ENCODE data around the gene COMTD1.

The COMTD1 gene

DNA sequence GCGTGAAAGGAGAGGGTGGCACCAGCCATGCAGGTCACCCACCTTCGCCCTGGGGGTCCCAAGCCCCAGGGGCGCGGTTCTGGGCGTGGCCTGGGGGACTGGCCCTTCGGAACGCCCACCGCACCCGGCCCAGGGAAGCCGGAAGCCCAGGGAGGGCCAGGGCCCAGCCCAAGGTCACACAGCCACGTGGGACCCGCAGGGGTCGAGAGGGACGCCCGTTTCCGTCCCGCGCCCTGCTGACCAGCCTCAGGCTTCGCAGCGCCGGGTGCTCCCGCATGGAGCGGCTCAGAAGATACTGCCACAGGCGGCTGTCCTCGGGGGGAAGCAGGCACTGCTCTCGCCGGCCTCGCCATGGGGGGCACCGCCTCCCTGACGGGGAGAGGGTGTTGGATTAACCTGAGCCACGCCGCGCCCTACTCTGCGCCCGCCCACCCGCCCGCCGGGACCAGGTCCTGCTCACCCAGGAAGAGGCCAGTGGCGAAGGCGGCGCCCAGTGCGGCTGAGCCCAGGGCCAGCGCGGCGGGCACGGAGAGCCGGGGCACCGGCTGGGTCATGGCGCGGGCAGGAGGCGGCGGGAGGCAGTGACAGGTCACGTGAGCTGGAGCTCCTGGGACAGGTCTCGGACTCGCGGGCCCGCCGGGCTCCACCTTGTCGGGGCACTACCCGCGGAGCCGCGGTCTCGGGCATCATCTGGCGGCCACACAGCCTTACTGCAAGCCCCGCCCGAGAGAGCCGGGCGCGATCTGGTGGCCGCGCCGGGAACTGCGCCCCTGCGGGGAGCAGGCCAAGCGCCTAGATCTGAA lies at the start of gene COMTD1 (continued):
- TF ChIP-seq ZNF184 (tag by site-specific recombination; IDR thresholded peaks at IDR 0.05) (0 out of 2 replicates have a peak, but pooled peaks have one; percentile 65), GLIS1 (tag by site-specific recombination; IDR thresholded peaks at IDR 0.05) (peak; percentile 65), ZXDB (tag by site-specific recombination; IDR thresholded peaks at IDR 0.05) (peak; percentile 64; the same call in 1 of the 2 replicates), ZNF335 (tag by site-specific recombination; conservative IDR thresholded peaks at IDR 0.05) (peak; percentile 100), KLF1 (tag by site-specific recombination; IDR thresholded peaks at IDR 0.05) (peak; percentile 99), ZNF174 (tag by site-specific recombination; IDR thresholded peaks at IDR 0.05) (no peak), FEZF1 (tag by site-specific recombination; IDR thresholded peaks at IDR 0.05) (no peak), ZNF600 (tag by site-specific recombination; IDR thresholded peaks at IDR 0.05) (peak; percentile 54; the same call in 1 of the 2 replicates), ZNF132 (tag by site-specific recombination; IDR thresholded peaks at IDR 0.05; ENCODE audit: borderline replicate concordance) (no peak), ZBTB8A (tag by site-specific recombination; IDR thresholded peaks at IDR 0.05) (peak; percentile 96), ZNF830 (tag by site-specific recombination; IDR thresholded peaks at IDR 0.05; ENCODE audit: low read depth) (no peak), MEIS1 (CRISPR knock-in tag; IDR thresholded peaks at IDR 0.05; ENCODE audit: borderline replicate concordance) (no peak), SCRT2 (tag by site-specific recombination; IDR thresholded peaks at IDR 0.05) (no peak), ZNF214 (tag by site-specific recombination; IDR thresholded peaks at IDR 0.05; ENCODE audit: borderline replicate concordance) (no peak), KLF9 (tag by site-specific recombination; IDR thresholded peaks at IDR 0.05; ENCODE audit: low read depth) (peak; percentile 88), ZNF707 (tag by site-specific recombination; IDR thresholded peaks at IDR 0.05) (no peak), ZNF202 (tag by site-specific recombination; IDR thresholded peaks at IDR 0.05; ENCODE audit: borderline replicate concordance) (no peak), ZFP41 (tag by site-specific recombination; IDR thresholded peaks at IDR 0.05; ENCODE audit: borderline replicate concordance) (no peak), ZSCAN4 (tag by site-specific recombination; IDR thresholded peaks at IDR 0.05) (no peak), ZNF138 (tag by site-specific recombination; IDR thresholded peaks at IDR 0.05; ENCODE audit: borderline replicate concordance) (no peak), ZNF10 (tag by site-specific recombination; IDR thresholded peaks at IDR 0.05) (no peak), ZNF366 (tag by site-specific recombination; conservative IDR thresholded peaks at IDR 0.05) (no peak), ZNF785 (tag by site-specific recombination; IDR thresholded peaks at IDR 0.05) (peak; percentile 100), ZNF585B (tag by site-specific recombination; IDR thresholded peaks at IDR 0.05) (no peak), KLF7 (tag by site-specific recombination; IDR thresholded peaks at IDR 0.05; ENCODE audit: borderline replicate concordance) (peak; percentile 96), ZNF248 (tag by site-specific recombination; IDR thresholded peaks at IDR 0.05) (no peak), ZNF76 (tag by site-specific recombination; IDR thresholded peaks at IDR 0.05; ENCODE audit: borderline replicate concordance, low read depth) (peak; percentile 60; the same call in 1 of the 2 replicates), ZNF558 (tag by site-specific recombination; IDR thresholded peaks at IDR 0.05) (no peak), SETDB1 (IDR thresholded peaks at IDR 0.05; ENCODE audit: insufficient read length, low read length) (no peak), ZNF623 (tag by site-specific recombination; IDR thresholded peaks at IDR 0.05) (no peak), ZNF692 (tag by site-specific recombination; IDR thresholded peaks at IDR 0.05) (peak; percentile 93), ZSCAN23 (tag by site-specific recombination; IDR thresholded peaks at IDR 0.05) (0 out of 2 replicates have a peak, but pooled peaks have one; percentile 29)
- TF ChIP-seq, protein P1, sequence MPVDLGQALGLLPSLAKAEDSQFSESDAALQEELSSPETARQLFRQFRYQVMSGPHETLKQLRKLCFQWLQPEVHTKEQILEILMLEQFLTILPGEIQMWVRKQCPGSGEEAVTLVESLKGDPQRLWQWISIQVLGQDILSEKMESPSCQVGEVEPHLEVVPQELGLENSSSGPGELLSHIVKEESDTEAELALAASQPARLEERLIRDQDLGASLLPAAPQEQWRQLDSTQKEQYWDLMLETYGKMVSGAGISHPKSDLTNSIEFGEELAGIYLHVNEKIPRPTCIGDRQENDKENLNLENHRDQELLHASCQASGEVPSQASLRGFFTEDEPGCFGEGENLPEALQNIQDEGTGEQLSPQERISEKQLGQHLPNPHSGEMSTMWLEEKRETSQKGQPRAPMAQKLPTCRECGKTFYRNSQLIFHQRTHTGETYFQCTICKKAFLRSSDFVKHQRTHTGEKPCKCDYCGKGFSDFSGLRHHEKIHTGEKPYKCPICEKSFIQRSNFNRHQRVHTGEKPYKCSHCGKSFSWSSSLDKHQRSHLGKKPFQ (tag by site-specific recombination; IDR thresholded peaks at IDR 0.05) = no peak
- TF ChIP-seq, protein P2, sequence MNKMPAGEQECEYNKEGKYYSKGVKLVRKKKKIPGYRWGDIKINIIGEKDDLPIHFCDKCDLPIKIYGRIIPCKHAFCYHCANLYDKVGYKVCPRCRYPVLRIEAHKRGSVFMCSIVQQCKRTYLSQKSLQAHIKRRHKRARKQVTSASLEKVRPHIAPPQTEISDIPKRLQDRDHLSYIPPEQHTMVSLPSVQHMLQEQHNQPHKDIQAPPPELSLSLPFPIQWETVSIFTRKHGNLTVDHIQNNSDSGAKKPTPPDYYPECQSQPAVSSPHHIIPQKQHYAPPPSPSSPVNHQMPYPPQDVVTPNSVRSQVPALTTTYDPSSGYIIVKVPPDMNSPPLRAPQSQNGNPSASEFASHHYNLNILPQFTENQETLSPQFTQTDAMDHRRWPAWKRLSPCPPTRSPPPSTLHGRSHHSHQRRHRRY (tag by site-specific recombination; IDR thresholded peaks at IDR 0.05) = no peak
- TF ChIP-seq, protein P3, sequence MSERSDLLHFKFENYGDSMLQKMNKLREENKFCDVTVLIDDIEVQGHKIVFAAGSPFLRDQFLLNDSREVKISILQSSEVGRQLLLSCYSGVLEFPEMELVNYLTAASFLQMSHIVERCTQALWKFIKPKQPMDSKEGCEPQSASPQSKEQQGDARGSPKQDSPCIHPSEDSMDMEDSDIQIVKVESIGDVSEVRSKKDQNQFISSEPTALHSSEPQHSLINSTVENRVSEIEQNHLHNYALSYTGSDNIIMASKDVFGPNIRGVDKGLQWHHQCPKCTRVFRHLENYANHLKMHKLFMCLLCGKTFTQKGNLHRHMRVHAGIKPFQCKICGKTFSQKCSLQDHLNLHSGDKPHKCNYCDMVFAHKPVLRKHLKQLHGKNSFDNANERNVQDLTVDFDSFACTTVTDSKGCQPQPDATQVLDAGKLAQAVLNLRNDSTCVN (tag by site-specific recombination; optimal IDR thresholded peaks at IDR 0.05) = peak; percentile 95

Measured in HEK293 (cell line).